ENCODE measurements around the gene ATP2B1.

Gene ATP2B1

GRCh38 chr12:89690925-89691324, 17.7 kb downstream of the ATP2B1 start:
- DNase-seq = no peak

DNA sequence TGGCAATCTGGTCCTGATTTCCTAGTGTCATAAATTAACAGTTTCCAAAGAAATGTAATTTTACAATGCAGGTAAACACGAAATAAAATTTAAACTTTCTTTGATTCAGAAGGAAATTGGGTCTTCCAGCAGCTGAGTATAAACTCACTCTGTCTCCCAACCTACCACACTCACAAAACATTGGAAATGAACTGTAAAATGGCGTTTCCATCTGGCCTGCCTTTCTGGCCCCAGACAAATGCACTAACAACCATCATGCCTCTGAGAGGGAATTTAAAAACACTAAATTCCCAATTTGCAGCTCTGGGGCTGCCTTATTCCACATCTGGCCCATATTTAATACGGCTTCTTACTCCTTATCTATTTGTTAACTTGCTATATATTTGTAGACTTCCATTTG, 19.3 kb downstream of the ATP2B1 start:
- DNase-seq = no peak

GRCh38 chr12:89686311-89686710, 22.3 kb downstream of the ATP2B1 start:
- DNase-seq = no peak

DNA sequence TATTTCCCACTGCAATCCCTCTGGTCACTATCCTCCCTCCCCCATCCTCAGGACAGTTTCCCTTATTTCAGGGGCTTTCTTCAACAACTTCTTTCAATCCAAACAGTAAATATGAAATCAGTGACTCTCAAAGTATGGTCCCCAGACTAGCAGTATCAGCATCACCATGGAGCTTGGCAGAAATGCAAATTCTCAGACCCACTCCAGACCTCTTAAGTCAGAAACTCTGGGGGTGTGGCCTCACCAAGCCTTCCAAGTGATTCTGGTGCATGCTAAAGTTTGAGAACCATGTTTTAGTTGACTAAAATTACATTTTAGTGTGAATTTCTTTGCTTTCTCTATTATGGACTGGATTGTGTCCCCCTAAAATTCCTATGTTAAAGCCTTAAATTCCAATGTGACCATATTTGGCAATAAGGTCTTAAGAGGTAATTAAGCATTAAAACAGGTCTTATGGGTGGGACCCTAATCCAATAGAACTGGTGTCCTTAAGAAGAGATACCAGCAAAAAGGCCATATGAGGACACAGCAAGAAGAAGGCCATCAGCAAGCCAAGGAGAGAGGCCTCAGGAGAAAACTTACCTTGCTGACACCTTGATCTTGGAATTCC, 23.2 kb downstream of the ATP2B1 start:
- no peak for DNase-seq

DNA sequence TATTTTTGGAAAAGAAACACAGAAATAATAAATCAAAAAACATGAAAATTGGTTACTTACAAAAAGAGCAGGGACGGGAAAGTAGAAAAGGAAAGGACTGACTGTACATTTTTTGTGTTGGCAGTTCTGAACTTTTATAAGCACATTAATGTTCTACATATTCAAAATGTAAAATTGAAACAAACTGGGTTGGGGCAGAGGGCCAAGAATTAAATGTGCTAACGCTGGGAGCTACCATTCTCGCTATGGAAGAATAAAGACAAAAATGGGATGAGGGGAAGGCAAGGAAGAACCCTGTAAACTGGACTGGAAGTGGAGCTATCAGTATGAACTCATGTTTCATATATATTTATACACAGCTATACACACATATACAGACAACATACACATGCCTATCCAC, 24.5 kb downstream of the ATP2B1 start:
- DNase-seq = no peak

DNA sequence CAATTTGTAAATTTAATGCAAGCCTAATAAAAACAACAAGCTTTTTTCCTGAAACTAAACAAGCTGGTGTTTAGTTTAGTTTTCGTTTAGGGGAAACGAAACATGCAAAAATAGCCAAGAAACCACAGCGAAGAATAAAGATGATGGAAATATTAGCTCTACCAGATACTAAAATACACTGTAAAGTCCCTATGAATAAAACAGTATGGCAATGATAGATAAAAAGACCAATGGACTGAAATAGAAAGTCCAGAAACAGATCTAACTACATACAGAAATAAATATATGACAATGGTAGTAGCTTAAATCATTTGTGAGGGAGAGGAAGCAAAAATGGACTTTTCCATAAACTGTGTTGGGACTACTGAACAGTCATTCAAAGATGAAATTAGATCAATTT, 26.4 kb downstream of the ATP2B1 start:
- DNase-seq = no peak

- DNase-seq = no peak
These were observed 28.2 kb downstream of the ATP2B1 start for GRCh38 chr12:89680409-89680808.

DNA sequence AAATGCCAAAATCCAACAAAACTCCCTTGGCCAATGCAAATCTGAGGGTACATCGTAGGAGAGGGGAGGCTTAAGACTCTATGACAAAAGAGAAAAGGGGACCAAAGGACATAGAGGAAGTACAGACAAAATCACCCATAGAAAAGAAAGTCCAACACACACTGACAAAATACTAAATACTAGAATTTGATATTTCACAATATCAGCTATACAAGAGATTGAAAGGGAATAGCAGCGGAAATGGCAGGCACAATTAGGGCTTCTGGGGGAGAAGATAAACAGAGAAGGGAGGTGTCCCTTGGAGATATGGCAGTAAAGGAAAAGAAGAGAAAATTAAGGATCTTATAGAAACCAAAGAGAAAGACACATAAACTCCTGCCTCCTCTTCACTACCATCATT, 29.0 kb downstream of the ATP2B1 start:
- no peak for DNase-seq

DNA sequence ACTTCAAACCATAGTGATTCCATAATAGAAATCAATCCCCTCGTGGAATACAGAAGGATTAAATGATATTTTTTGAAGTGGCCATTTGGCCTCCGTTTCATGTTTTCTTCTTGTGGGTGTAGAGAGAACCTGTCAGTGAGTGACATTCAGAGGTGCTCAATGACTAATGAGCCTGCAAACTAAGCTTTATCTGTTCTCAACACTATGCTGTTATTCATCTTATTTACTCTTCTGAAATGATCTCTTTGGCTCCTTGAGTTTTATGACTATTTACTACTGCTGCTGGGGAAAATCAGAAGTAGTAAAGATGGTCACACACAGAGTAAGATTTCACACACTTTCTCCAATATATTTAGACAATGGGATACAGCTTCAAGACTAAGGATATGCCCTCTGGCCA, 30.4 kb downstream of the ATP2B1 start:
- no peak for DNase-seq

- DNase-seq = no peak
These were observed 31.7 kb downstream of the ATP2B1 start for GRCh38 chr12:89676930-89677329.

- no peak for DNase-seq
These were observed 34.2 kb downstream of the ATP2B1 start for GRCh38 chr12:89674326-89674942.

DNA sequence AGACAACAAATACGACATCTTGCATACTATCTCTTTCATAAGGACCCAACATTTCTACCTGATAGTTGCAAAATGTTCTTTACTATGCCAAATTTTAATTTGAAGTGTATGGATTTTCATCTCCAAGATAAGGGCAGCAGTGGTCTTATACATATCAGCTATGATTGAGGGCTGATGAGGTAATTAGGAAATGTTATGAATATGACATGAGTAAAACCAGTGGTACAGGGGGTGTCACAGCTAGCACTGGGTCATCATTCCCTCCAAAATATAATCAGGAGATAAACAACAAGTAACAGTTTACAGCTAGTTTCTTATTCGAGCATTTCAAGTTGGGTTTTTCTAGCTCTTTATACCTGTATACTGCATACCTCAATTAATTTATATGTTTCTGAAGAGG, 35.0 kb downstream of the ATP2B1 start:
- no peak for DNase-seq

- no peak for DNase-seq
These were observed 36.1 kb downstream of the ATP2B1 start for GRCh38 chr12:89672589-89672979.

- no peak for DNase-seq
These were observed 37.2 kb downstream of the ATP2B1 start for GRCh38 chr12:89671469-89671868.

DNA sequence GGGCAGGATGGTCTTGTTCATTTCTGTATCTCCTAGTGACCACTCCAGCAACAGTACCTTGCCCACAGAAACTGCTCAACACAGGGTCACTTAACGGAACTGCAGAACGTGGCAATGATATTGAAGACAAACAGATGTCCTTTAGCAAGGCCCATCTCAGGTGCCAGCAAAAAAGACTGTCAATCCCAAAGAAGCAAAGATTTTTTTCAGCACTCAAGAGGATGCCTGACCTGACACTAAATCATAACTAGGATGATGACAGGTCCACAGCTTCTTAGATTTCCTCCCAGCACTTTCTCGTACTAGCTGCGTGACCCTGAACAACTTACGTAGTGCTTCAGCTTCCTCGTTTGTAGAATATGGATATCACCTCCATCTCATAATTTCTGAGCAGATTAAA, 39.4 kb downstream of the ATP2B1 start:
- DNase-seq = no peak

DNA sequence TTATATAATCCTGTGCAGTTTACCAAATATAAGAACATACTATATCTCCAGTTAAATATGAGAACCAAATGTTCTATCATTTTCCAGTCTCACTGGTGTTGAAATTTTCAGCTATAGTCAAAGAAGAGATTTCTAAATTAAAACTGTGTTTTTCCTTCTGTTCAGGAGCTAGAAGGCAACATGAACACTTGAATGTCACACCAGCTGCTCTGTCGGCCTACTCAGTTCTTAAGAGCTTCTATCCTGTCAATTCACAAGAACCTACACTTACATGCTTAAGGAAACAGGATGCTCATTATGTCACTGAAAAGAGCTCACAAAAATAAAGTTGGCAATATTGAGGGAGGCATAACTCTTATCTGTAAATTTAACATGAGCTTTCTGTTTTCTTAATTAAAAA, 43.1 kb downstream of the ATP2B1 start:
- no peak for DNase-seq

GRCh38 chr12:89664441-89664840, 44.2 kb downstream of the ATP2B1 start:
- no peak for DNase-seq

GRCh38 chr12:89663577-89664357, 44.9 kb downstream of the ATP2B1 start:
- peak; percentile 22 to 49 for DNase-seq

GRCh38 chr12:89662623-89663022, 46.0 kb downstream of the ATP2B1 start:
- no peak for DNase-seq

- DNase-seq = no peak
These were observed 46.8 kb downstream of the ATP2B1 start for GRCh38 chr12:89661706-89662330.

DNA sequence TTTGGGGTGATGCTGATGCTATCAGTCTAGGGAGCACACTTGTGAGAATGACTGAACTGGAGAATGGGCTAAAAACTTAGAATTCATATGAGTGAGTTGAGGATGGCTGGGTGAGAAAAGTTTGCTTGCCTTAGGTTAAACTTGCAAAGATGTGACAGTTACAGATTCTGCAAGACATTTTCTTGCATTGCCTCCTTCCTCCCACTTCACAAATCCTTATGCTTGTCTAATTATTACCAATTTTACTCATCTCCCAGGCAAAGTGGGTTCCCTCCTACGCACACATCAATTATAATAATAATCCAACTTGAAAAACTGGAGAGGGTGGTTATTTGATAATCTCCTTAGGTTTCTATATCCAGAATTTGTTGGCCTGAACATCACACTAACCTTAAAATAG, 50.9 kb downstream of the ATP2B1 start:
- DNase-seq = no peak

DNA sequence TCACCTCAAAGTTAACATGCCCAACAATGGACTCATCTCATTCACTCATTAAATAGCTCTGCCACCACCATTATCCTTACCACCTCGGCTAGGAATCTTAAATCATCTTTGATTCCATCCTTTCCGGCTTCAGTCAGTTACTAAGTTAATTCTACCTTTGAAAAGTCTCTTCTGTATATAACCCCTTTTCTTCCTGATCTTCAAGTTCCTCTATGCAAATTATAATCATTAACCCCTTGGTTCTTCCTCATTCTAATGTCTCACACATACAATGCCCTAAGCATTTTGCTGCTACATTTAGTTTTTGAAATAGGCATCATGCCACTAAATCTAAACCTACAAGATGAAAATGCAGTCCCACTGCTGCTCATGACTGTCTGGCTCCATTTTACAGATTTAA, 51.6 kb downstream of the ATP2B1 start:
- peak; percentile 19 to 44 for DNase-seq

- no peak for DNase-seq
These were observed 52.8 kb downstream of the ATP2B1 start for GRCh38 chr12:89655841-89656240.

GRCh38 chr12:89651192-89651591, 57.4 kb downstream of the ATP2B1 start:
- DNase-seq = peak in 1 of 2 experiments; percentile 2
